Keratinocyte (primary cell): Measurements from ENCODE around the gene OR52I2. TPM values are rescaled to one million over a fixed set of nuclear protein-coding genes. Genes with fewer than 3 reads are reported as not detected.

ENCODE experiments used
- DNase-seq: peaks from one replicate; pipeline ENCODE4 v3.0.0-alpha.2; 2011; ENCODE audit warnings: low read depth, missing footprints, low spot score
- FAIRE-seq: peaks from 2 replicates; lab custom pipeline; 2011; peaks lifted over from hg19 to GRCh38; lab: Jason Lieb, UNC
- H2AFZ ChIP-seq: 2 replicates; pipeline ENCODE4 v1.6.0; 2012; ENCODE audit warnings: low read length, control low read depth, inconsistent platforms; ENCODE audit not compliant: control insufficient read depth
- H3K27ac ChIP-seq: 2 replicates; pipeline ENCODE4 v1.5.1; 2011; ENCODE audit warnings: low read length; ENCODE audit not compliant: control insufficient read depth, insufficient read depth
- H3K27me3 ChIP-seq: 3 replicates; pipeline ENCODE4 v1.6.0; 2011; ENCODE audit warnings: low read length; ENCODE audit not compliant: control insufficient read depth, insufficient read depth; ENCODE audit errors: extremely low read depth
- H3K36me3 ChIP-seq, 2 experiments: 2 replicates in 1 of 2; 3 replicates in 1 of 2; pipeline ENCODE4 v1.5.1; 2011; ENCODE audit warnings: low read length in 2 of 2, mild to moderate bottlenecking in 1 of 2; ENCODE audit not compliant: control insufficient read depth in 2 of 2, insufficient read depth in 2 of 2; ENCODE audit errors: extremely low read depth in 1 of 2
- H3K4me1 ChIP-seq: 3 replicates; pipeline ENCODE4 v1.5.1; 2011; ENCODE audit warnings: low read length; ENCODE audit not compliant: control insufficient read depth, insufficient read depth; ENCODE audit errors: extremely low read depth
- H3K4me2 ChIP-seq: 3 replicates; pipeline ENCODE4 v1.6.0; 2011; ENCODE audit warnings: low read depth, low read length; ENCODE audit not compliant: control insufficient read depth, insufficient read depth; ENCODE audit errors: extremely low read depth
- H3K4me3 ChIP-seq, 3 experiments: fragments of 200-600 bp in 1 of 3; sonication (generic) in 1 of 3; 2 replicates in 2 of 3; 3 replicates in 1 of 3; pipeline ENCODE4 v1.5.1; 2011 to 2016; ENCODE audit warnings: low read length in 3 of 3, mild to moderate bottlenecking in 3 of 3, control low read depth in 2 of 3, inconsistent platforms in 1 of 3, low read depth in 1 of 3, mixed read lengths in 1 of 3, mixed run types in 1 of 3, moderate library complexity in 1 of 3; ENCODE audit not compliant: control insufficient read depth in 2 of 3, insufficient read depth in 2 of 3; ENCODE audit errors: extremely low read depth in 1 of 3
- H3K79me2 ChIP-seq: 2 replicates; pipeline ENCODE4 v1.6.0; 2012; ENCODE audit warnings: low read length; ENCODE audit not compliant: control insufficient read depth, insufficient read depth
- H3K9ac ChIP-seq: 3 replicates; pipeline ENCODE4 v1.6.0; 2011; ENCODE audit warnings: low read length; ENCODE audit not compliant: control insufficient read depth, insufficient read depth; ENCODE audit errors: extremely low read depth
- H3K9me1 ChIP-seq: 3 replicates; pipeline ENCODE4 v1.6.0; 2011; ENCODE audit warnings: low read length; ENCODE audit not compliant: control insufficient read depth, insufficient read depth; ENCODE audit errors: extremely low read depth
- H3K9me3 ChIP-seq: 2 replicates; pipeline ENCODE4 v1.5.1; 2012; ENCODE audit warnings: low read depth, low read length; ENCODE audit not compliant: control insufficient read depth
- H4K20me1 ChIP-seq: 3 replicates; pipeline ENCODE4 v1.6.0; 2011; ENCODE audit warnings: low read length; ENCODE audit not compliant: control insufficient read depth, insufficient read depth; ENCODE audit errors: extremely low read depth
- EZH2 ChIP-seq: IDR thresholded peaks from one replicate; pipeline ENCODE4 v1.6.1; 2012; ENCODE audit warnings: inconsistent platforms, mild to moderate bottlenecking, low read length, moderate library complexity
- dilution Hi-C: fragments of 300-500 bp; cut with MboI; formaldehyde crosslinking; loops from one replicate; pipeline ENCODE4 v1.7.0; 2020; ENCODE audit warnings: low sequenced_read_pairs; ENCODE audit not compliant: extremely low pct_ligation_motif_present
- polyA minus RNA-seq, 3 experiments: library from RNA; depleted of rRNA, polyadenylated mRNA; stranded (reverse); fragments of >200 nt; gene quantifications; 1 replicate in 1 of 3; 2 replicates in 1 of 3; 3 replicates in 1 of 3; pipeline ENCODE4 v1.2.3, GENCODE V29; 2011
- polyA plus RNA-seq, 5 experiments: library from polyadenylated mRNA; depleted of rRNA in 3 of 5; stranded (reverse) in 3 of 5; stranded (forward) in 1 of 5; unstranded in 1 of 5; fragments of >200 nt; gene quantifications; 1 replicate in 1 of 5; 2 replicates in 3 of 5; 3 replicates in 1 of 5; pipeline versions ENCODE4 v1.2.1 to v1.2.3, GENCODE V29; 2011 to 2012; ENCODE audit warnings: missing spikeins in 2 of 5, low read depth in 1 of 5, low replicate concordance in 1 of 5
- TF ChIP-seq, protein P1 (sequence below), 3 experiments: IDR thresholded peaks in 1 of 3; conservative IDR thresholded peaks in 1 of 3; optimal IDR thresholded peaks in 1 of 3; 2 replicates in 2 of 3; 3 replicates in 1 of 3; pipeline versions ENCODE3 to v1.5.1; 2011; ENCODE audit warnings: low read length in 3 of 3, mild to moderate bottlenecking in 3 of 3, moderate library complexity in 2 of 3, control low read depth in 1 of 3, inconsistent platforms in 1 of 3; ENCODE audit not compliant: insufficient read depth in 2 of 3; ENCODE audit errors: extremely low read depth in 1 of 3

The OR52I2 gene
- polyA plus RNA-seq (not detected in 3 replicates), polyA minus RNA-seq (not detected in 3 replicates)
- polyA plus RNA-seq (2011; ENCODE audit: low read depth): not detected
- polyA plus RNA-seq (2011; cell fraction: cytosol; rRNA removed): not detected in 2 replicates
- not detected in 2 replicates for polyA plus RNA-seq (2011; cell fraction: nucleus; rRNA removed)
- not detected in 2 replicates for polyA plus RNA-seq (2012; ENCODE audit: low replicate concordance)
- polyA minus RNA-seq (2011; cell fraction: cytosol; rRNA and poly(A)+ RNA removed): not detected
- polyA minus RNA-seq (2011; cell fraction: nucleus; rRNA and poly(A)+ RNA removed): not detected in 2 replicates

DNA sequence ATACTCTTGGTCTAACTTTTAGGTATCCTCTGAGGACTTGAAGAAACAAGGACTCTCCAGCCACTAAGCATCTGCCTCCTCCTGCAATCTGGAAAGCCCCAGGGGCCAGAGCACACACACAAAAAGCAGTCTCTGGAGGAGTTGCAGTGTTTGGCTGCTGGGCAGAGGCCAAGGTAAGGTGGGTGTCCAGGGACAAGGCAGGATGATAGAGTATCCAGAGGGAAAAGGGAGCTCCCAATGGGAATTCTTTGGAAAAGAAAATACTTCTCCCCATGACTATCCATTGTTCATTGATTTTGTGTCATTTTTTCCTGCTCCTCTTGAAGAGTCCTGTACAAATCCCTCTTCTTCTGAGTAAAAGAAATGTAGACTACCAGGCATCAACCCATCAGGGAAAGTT lies at the start of gene OR52I2:
Gene OR52I2, plus strand, starts transcription at position 301 of the 400 bp plus-strand sequence.
- FAIRE-seq: no peak
- no peak within 1 kb of the TSS for H3K4me3 ChIP-seq
- TF ChIP-seq EZH2: no peak
- TF ChIP-seq, protein P1, sequence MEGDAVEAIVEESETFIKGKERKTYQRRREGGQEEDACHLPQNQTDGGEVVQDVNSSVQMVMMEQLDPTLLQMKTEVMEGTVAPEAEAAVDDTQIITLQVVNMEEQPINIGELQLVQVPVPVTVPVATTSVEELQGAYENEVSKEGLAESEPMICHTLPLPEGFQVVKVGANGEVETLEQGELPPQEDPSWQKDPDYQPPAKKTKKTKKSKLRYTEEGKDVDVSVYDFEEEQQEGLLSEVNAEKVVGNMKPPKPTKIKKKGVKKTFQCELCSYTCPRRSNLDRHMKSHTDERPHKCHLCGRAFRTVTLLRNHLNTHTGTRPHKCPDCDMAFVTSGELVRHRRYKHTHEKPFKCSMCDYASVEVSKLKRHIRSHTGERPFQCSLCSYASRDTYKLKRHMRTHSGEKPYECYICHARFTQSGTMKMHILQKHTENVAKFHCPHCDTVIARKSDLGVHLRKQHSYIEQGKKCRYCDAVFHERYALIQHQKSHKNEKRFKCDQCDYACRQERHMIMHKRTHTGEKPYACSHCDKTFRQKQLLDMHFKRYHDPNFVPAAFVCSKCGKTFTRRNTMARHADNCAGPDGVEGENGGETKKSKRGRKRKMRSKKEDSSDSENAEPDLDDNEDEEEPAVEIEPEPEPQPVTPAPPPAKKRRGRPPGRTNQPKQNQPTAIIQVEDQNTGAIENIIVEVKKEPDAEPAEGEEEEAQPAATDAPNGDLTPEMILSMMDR (optimal IDR thresholded peaks at IDR 0.05 in 1 of 3, IDR thresholded peaks at IDR 0.05 in 1 of 3, conservative IDR thresholded peaks at IDR 0.05 in 1 of 3; ENCODE audit: extremely low read depth in 1 of 3, insufficient read depth in 2 of 3, low read length in 3 of 3): no peak
- DNase-seq: no peak
- dilution Hi-C loops: no loop called here
- no peaks in the 10 kb centered on the region for H3K36me3 ChIP-seq
- H3K79me2 ChIP-seq: no peaks in the 10 kb centered on the region
- no peaks in the 10 kb centered on the region for H3K9me1 ChIP-seq
- no peaks in the 10 kb centered on the region for H3K9me3 ChIP-seq
- H3K27me3 ChIP-seq: no peaks in the 10 kb centered on the region
- H4K20me1 ChIP-seq: no peaks in the 10 kb centered on the region
- no peak within 1 kb of the TSS for H3K9ac ChIP-seq
- no peak within 1 kb of the TSS for H2AFZ ChIP-seq
- H3K4me2 ChIP-seq: no peak within 1 kb of the TSS
- H3K27ac ChIP-seq: no peak within 1 kb of the TSS
- H3K4me1 ChIP-seq: no peaks in the 10 kb centered on the region

DNA sequence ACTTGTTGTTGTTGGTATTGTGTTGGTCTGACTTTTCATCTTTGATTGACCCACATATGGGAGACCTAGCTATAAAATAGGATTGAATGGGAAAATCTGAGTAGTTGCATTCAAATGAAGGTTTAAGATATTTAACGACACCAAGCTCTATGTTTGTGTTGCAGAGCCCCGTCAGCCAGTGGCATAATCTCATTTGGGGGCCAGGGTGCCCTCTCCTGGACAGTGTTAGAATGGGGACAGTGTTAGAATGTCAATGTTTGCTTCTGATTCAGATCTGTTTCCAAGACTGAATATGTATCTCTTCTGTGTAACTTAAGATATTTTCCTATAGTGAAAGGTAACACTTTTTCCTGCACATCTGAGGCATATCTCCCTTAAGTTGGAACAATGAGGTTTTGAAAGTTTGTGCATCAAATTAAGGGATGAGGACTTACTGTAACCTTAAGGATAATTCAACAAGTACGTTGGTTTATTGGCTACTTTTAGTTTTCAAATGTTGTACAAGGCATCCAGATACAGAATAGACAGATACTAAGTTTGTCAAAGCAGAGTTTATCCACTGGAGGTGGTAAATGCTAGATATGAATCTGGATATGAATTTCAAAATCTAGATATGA lies 41.8 kb upstream of the OR52I2 start:
- Histone ChIP-seq H3K4me2 (no peak overlapping the region), H3K79me2 (no peaks in the 10 kb centered on the region), H3K36me3 (no peaks in the 10 kb centered on the region), H3K4me1 (peaks cover 8% of the 10 kb centered on the region), H4K20me1 (no peaks in the 10 kb centered on the region), H3K9me3 (no peaks in the 10 kb centered on the region), H2AFZ (no peak overlapping the region), H3K4me3 (no peak overlapping the region), H3K9ac (no peak overlapping the region), H3K27me3 (no peaks in the 10 kb centered on the region), H3K9me1 (no peaks in the 10 kb centered on the region), H3K27ac (no peak overlapping the region)
- TF ChIP-seq, protein P1 (optimal IDR thresholded peaks at IDR 0.05 in 1 of 3, IDR thresholded peaks at IDR 0.05 in 1 of 3, conservative IDR thresholded peaks at IDR 0.05 in 1 of 3; ENCODE audit: extremely low read depth in 1 of 3, insufficient read depth in 2 of 3, low read length in 3 of 3): peak; percentile 74 to 80 (median 77)
- TF ChIP-seq EZH2: no peak
- FAIRE-seq (peak; percentile 52), DNase-seq (no peak)
- dilution Hi-C loops: no loop called here
